Tibial nerve (tissue), 3 donors: ENCODE measurements around the gene KIF3C.

Experiments
- POLR2A ChIP-seq, 2 donors: fragments of 450-650 bp; IDR thresholded peaks; one replicate each; pipeline ENCODE4 v1.6.1; 2017; ENCODE audit warnings: antibody characterized with exemption in 2 of 2, mild to moderate bottlenecking in 2 of 2, moderate library complexity in 2 of 2
- TF ChIP-seq, protein P1 (sequence below), 5 experiments: fragments of 200-600 bp in 3 of 5; fragments of 450-650 bp in 2 of 5; sonication (generic) in 3 of 5; IDR thresholded peaks; one replicate each; pipeline ENCODE4 v1.5.1; 2016 to 2019; ENCODE audit warnings: antibody characterized with exemption in 5 of 5, mild to moderate bottlenecking in 3 of 5, moderate library complexity in 2 of 5

DNA sequence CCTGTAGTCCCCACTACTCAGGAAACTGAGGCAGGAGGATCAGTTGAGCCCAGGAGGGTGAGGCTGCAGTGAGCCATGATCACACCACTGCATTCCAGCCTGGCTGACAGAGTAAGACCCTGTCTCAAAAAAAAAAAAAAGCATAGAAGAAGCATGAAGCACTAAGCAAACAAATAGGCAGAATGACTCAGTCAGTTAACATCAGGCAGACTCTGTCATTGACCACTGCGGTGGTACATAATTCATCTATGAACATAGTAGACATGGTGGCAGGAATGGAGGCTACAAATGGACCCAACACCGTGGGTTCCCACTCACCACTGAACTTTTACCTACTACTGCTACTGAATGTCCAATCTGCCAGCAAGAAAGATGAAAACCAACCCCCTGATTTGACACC is 96.4 kb downstream of the KIF3C start:
- TF ChIP-seq, protein P1, sequence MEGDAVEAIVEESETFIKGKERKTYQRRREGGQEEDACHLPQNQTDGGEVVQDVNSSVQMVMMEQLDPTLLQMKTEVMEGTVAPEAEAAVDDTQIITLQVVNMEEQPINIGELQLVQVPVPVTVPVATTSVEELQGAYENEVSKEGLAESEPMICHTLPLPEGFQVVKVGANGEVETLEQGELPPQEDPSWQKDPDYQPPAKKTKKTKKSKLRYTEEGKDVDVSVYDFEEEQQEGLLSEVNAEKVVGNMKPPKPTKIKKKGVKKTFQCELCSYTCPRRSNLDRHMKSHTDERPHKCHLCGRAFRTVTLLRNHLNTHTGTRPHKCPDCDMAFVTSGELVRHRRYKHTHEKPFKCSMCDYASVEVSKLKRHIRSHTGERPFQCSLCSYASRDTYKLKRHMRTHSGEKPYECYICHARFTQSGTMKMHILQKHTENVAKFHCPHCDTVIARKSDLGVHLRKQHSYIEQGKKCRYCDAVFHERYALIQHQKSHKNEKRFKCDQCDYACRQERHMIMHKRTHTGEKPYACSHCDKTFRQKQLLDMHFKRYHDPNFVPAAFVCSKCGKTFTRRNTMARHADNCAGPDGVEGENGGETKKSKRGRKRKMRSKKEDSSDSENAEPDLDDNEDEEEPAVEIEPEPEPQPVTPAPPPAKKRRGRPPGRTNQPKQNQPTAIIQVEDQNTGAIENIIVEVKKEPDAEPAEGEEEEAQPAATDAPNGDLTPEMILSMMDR (IDR thresholded peaks at IDR 0.05), result no peak
- TF ChIP-seq POLR2A (IDR thresholded peaks at IDR 0.05), result no peak
